ENCODE results near the gene AP3B2. TPM values are rescaled to one million over a fixed set of nuclear protein-coding genes. Genes with fewer than 3 reads are reported as not detected.

AP3B2 gene
- total and polyA plus RNA-seq, 2 donors (not counting 3 experiments of a cell fraction or from before 2014, with no cell fraction given) = not detected

- intact Hi-C loops (cut with micrococcal nuclease) (no loop called here), dilution Hi-C loops (cut with MboI; ENCODE audit: extremely low pct_ligation_motif_present, low sequenced_read_pairs) (no loop called here)
- CTCF ChIA-PET = no interaction called here
- Histone ChIP-seq H3K9ac (replicated peaks; ENCODE audit: extremely low read depth, insufficient read depth, low read length) (no peak overlapping the region), H2AFZ (ENCODE audit: low read depth, low read length) (no peak overlapping the region), H3K9me1 (replicated peaks; ENCODE audit: control insufficient read depth, extremely low read depth, insufficient read depth, low read length) (no peaks in the 10 kb centered on the region), H3K36me3 (ENCODE audit: control insufficient read depth in 2 of 2, extremely low read depth in 1 of 2, insufficient read depth in 2 of 2, low read length in 2 of 2) (no peaks in the 10 kb centered on the region), H3K4me2 (ENCODE audit: insufficient read depth, low read length) (no peak overlapping the region), H3K9me3 (replicated peaks; ENCODE audit: control insufficient read depth, insufficient read depth, low read length) (no peaks in the 10 kb centered on the region), H3K4me3 (replicated peaks in 1 of 3; ENCODE audit: insufficient read depth in 1 of 3, low read depth in 1 of 3, low read length in 3 of 3) (no peak overlapping the region), H4K20me1 (replicated peaks; ENCODE audit: control insufficient read depth, extremely low read depth, insufficient read depth, low read length) (no peaks in the 10 kb centered on the region), H3K27me3 (ENCODE audit: control insufficient read depth in 2 of 2, insufficient read depth in 2 of 2, low read length in 2 of 2) (no peaks in the 10 kb centered on the region), H3K27ac (ENCODE audit: insufficient read depth, low read depth, low read length) (no peak overlapping the region), H3K4me1 (ENCODE audit: control insufficient read depth, extremely low read depth, insufficient read depth, low read length) (no peaks in the 10 kb centered on the region), H3K79me2 (ENCODE audit: control insufficient read depth, insufficient read depth, low read length) (no peaks in the 10 kb centered on the region)
- TF ChIP-seq MYC (IDR thresholded peaks at IDR 0.05; ENCODE audit: low read depth, low read length) (no peak), FOS (IDR thresholded peaks at IDR 0.05; ENCODE audit: borderline replicate concordance, insufficient read depth, low read length) (no peak), CTCF (IDR thresholded peaks at IDR 0.05; ENCODE audit: extremely low read depth in 1 of 2, insufficient read depth in 1 of 2, low read depth in 1 of 2, low read length in 2 of 2) (no peak), JUN (IDR thresholded peaks at IDR 0.05; ENCODE audit: borderline replicate concordance, insufficient read depth, insufficient read length, low read depth) (no peak), POLR2A (IDR thresholded peaks at IDR 0.05; ENCODE audit: low read depth, low read length) (no peak), GATA2 (IDR thresholded peaks at IDR 0.05; ENCODE audit: insufficient read depth, insufficient read length, low read depth, low read length) (no peak), EZH2 (IDR thresholded peaks at IDR 0.05; ENCODE audit: borderline replicate concordance, low read depth, low read length, severe bottlenecking) (no peak), POLR2AphosphoS5 (IDR thresholded peaks at IDR 0.05; ENCODE audit: insufficient read depth, low read depth, low read length) (no peak)
- TF ChIP-seq, protein P1, sequence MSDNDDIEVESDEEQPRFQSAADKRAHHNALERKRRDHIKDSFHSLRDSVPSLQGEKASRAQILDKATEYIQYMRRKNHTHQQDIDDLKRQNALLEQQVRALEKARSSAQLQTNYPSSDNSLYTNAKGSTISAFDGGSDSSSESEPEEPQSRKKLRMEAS (IDR thresholded peaks at IDR 0.05; ENCODE audit: insufficient read depth, insufficient read length) = no peak
- DNase-seq (ENCODE audit: low read depth, low spot score) (no peak), FAIRE-seq (no peak)
- POLR2A ChIA-PET = no interaction called here
- no TSS peak for BruUV-seq (replicated peaks)
These were observed 43.1 kb downstream of the AP3B2 start for GRCh38 chr15:82666606-82667005.
